HG02571 (cell line): ENCODE measurements around the gene RBFOX1.

Experiments used
- ATAC-seq: cut with Tn5 transposase; IDR thresholded peaks from one replicate; pipeline ENCODE4 v1.9.1; 2021; ENCODE audit warnings: mild to moderate bottlenecking, moderate library complexity; ENCODE audit not compliant: unreplicated experiment

RBFOX1 gene

DNA sequence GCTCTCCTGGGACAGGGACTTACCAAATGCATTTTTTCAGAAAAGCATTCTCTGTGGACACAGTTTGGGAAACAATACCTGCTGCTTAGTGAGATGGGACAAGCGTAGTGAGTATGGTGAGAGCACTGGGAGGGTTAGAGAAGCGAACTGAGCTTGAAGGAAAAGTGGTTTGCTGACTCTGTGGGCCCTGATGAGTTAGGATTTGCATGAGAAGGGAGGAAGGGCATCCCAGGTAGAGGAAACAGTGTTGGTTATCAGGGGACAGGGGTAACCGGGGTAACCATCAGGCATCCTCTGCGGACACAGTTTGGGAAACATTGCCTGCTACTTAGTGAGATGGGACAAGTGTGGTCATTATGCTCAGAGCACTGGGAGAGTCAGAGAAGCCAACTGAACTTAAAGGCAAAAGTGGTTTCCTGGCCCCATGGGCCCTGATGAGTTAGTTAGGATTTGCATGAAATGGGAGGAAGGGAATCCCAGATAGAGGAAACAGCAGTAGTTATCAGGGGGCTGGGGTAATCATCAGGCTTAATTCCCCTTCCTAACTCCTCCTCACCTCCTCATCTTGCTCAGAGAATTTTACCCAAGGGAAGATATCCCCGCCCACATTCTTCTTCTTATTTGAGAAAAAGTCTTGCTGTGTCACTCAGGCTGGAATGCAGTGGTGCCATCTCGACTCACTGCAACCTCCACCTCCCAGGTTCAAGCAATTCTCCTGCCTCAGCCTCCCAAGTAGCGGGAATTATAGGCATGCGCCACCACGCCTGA lies 319.3 kb downstream of the RBFOX1 start:
- no peak for ATAC-seq

DNA sequence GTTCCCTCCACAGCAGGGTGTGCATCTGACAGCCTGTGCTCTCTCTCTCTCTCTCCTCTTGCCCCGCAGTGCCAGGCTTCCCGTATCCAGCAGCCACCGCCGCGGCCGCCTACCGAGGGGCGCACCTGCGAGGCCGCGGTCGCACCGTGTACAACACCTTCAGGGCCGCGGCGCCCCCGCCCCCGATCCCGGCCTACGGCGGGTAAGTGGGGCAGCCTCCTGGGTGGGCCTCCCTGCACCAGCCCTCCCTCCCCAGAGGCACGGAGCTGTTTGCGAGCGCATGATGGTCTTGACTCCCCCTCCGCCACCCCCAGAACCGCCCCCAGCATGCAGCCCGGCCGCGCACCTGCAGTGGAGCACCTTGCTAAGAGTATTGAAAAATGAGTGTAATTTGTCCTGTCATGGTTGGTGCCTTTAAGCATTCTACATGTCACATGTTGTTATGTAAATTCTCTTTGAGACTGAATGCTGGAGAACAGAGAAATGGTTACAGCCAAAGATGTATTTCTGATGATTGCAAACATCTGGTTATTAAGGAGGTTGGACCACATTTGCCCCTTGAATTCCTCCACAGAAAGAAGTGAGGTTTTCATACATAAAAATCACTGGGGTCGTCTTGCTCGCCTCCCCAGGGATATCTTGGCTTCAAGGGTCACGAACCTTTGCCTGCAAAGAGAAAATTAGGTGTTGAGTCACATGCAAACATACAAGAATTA lies 321.3 kb downstream of the RBFOX1 start:
- no peak for ATAC-seq

DNA sequence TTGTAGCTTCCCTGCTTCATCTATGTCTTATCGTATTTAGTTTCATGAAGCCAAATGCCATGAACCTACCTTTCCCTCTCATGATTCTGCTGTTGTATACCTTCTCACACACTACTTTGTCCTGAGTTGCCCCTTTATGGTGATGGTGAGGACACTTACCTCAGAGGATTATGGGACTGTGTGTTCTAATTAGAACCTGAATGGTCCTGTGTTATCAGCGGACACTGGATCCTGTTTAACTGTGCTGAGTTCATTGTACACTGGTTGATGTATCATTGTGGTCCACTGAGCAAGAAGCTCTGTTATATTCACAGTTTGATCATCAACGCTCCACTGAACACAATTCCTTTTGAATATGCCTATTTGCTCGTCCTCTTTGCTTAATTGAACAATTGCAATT lies 343.0 kb downstream of the RBFOX1 start:
- no peak for ATAC-seq

DNA sequence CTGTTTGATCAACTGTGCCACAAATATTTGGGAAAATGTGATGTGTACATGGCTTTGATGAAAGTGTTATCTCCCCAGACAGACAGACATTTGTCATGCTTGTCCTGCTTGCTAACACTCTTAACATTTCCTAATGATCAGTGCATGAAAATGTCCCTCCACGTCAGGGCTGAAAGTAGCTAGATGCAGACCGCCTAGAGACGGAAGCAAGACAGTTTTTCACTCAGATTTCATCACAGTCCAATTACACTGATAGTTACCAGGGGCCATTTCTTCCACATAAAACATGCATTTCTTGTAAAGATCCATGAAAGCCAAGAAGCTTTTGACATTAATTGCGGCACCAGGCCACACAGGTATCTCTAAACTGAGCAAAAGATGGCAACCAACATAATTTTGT lies 347.7 kb downstream of the RBFOX1 start:
- no peak for ATAC-seq

DNA sequence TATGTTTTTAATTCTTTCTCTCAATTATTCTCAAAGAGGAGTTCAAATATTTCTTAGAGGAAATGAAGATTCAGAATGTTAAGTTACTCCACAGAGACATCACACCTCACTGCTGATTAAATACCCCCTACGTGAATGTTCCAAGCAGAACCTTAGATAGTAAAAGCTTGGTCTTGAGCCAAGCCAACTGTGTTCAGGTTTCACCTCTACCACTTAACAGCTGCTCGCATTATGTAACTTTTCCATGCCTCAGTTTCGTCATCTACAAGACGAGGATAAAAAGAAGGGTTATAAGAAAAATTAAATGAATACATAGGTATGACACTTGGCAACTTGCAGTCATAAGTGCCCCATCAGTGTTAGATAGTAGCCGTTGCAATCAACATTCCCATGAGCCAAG lies 356.2 kb downstream of the RBFOX1 start:
- no peak for ATAC-seq

DNA sequence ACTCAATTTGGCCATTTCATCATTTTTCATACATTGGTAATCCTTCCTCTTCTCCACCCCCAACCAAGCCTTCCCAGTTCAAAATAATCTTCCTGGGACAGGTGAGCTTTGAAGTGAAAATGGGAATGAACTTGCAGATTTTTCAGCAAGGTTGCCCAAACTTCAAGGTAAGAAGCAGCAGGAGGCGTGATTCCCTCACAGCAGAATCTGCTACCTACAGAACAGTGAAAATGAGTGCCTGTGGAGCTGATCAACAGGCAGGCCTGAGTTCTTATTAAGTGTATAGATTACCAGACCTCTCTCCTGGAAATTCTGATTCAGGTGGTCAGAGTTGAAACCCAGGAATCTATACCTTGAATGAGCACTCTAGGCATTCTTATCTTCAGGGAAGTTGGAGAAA lies 356.6 kb downstream of the RBFOX1 start:
- ATAC-seq: no peak

DNA sequence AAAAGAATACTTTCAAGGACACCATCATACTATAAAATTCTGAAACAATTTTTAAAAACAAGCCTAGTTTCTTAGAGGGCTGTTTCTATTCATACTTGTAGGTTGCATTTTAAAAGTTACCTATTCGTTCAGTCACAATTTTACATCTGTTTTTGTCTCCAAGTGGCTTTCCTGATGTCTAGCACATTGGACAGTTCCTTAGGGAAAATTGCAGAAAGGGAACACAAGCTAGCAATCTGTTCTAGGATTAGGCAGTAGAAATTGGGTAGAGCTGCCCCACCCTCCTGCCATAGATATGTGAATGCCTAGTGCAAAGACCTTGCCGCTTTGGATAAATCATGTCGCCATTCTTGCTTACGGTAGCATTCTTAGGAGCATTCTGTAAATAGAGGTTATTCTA lies 358.9 kb downstream of the RBFOX1 start:
- no peak for ATAC-seq

DNA sequence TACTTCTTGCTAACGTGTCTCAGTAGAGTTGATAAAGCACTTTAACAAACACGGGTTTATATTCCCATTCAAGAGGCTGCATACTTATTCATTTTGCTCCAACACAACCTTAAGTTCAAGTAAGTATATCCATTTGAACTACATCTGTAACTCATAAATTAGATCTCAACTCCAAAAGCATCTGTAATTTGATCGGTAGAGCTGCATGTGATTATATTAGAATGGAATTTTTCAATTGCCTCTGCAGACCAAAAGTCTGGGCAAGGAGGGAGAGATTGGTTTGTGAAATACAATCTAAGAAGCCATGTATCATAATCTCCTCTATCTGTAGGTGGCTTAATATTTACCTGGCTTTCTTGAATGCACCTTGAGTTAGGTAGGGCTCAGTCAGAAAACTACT lies 371.0 kb downstream of the RBFOX1 start:
- no peak for ATAC-seq

DNA sequence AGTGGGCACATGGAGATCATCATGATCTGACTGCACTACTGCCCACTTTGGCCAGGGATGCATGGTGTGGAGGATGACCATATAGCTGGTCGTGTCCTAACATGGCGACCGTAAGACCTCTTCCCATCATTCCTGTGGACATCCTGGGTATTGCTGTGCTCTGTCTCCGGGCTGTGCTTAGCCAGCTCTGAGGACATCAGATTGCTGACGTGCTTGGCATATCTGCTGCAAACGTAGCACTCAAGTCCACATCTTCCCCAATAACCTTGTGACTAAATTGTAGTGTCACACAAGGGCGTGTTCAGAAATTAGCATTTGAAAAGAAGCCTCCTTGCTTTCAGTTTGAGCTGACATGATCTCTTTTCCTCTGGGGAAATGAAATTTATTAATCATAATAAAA lies 373.2 kb downstream of the RBFOX1 start:
- ATAC-seq: no peak

DNA sequence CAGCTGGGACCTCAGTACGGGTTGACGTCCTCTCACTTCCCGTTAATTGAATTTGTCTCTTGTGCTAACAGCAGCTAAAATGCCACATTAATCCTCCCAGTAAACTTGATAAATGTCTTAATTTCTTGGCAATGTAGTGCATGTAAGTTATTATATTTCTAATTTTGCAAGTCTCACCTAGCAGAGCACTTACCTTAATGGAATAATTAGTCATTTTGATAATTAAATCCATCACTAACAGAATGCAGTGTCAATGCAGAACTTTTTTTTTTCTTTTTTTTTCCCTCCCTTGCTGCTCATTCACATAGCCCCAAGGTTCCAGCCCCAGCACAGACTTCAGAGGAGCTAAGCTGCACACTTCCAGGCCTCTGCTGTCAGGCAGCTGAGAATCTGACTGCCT lies 376.5 kb downstream of the RBFOX1 start:
- no peak for ATAC-seq

DNA sequence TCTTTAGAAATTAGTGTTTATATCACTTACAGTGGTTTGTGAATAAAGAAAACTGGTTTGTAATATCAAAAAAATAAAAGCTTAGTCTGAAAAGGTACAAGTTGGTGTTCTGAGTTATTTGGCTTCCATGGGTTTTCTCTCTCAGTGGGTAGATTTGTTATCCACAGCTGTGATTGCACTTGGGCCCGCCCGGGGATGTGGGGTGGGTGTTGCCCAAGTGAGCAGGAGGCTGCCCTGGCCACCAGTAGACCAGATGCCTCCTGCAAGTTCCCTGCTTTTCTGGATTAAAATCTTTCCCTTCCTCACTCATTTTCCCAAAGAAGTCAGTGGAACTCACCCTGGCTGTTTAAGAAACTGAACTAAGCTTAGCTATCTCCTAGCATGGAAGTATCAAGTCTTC lies 380.6 kb downstream of the RBFOX1 start:
- ATAC-seq: no peak

DNA sequence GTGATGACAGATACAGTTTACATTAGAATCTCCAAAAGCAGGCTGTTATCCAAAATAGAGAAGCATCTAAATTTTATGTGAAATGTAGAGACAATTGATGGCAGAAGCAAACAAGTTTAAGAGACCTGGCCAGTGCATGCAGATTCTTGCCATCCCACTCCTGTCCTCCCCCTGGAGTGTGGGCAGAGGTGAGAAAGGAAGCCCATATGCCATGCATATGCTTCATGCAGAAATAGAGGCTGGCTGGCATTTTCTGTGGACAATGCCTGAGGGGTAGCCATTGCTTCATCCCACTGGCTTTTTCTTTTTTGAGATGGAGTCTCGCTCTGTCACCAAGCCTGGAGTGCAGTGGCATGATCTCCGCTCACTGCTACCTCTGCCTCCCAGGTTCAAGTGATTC lies 382.1 kb downstream of the RBFOX1 start:
- ATAC-seq: no peak

DNA sequence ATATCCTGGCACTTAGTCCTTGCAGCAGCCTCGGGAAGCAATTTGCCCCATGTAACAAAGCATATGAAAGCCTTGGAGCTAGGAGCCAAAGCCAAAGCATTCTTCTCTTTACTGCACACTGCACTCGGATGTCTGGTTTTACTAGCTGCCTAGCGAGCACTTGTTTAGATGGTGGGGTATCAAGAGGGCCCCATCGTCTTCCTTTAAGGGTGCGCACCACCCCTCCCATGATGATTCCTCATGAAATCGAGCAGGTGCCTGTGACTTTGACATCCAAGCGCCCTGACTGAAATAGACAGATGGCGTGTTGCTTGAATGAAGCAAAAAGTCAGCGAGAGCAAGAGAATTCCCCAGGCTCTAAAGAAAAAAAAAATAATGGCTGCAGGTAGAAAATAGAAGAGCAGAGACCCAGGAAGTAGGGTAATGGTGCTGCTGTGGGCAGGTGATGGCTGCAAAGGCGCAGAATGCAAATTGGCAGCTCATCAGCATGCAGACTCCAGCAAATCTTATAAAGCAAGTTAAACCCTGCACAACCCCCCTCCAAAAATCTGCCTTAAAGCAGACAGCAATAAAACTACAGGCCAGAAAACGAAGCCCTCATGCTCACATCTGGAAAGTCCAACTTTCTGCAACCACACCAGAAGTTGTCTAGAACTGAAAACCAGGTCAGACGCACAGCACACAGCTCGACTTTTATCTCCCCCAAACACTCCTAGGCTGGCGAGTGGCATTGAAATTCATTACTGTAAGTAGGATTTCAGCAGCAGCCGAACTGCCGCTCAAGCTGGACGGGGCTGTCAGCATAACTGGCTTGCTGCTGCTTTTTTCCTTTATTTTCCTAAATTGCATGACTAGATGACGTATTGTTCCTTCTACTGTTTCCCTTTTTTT lies 384.3 kb downstream of the RBFOX1 start:
- ATAC-seq: no peak

DNA sequence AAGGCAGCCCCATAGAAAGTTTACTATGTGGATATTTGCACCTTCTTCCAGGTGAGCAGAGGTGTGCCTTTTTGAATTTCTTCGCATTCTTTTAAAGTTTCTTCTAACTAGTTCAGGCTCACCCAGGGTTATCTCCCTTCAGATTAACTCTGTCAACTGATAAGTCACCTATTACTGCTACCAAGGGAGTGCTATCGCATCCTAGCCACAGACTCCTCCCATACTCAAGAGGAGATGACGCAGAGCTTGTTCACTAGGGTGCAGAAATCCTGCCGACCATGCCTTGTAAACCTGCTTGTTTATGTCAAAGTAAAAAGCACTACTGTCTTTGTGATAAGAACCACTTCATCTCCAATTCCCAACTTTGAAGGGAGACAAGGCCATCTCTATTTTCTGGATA lies 390.1 kb downstream of the RBFOX1 start:
- ATAC-seq: no peak

DNA sequence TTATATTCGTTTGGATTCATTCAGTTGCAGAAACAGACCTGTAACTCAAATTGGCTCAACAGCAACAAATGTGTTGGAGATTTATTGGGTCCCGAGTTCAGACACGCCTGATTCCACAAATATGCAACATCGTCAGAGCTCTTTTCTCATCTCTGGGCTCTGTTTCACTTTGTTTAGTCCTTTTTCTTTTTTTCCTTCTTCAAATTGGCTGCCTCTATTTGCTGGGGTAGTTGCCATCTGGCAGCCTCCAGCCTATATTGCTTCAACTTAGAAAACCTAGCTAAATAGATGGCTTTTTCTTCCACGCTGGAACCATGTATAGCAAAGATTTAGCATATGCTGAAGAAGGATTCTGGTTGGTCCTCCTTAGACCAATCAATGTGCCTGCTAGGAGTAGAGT lies 398.5 kb downstream of the RBFOX1 start:
- no peak for ATAC-seq

DNA sequence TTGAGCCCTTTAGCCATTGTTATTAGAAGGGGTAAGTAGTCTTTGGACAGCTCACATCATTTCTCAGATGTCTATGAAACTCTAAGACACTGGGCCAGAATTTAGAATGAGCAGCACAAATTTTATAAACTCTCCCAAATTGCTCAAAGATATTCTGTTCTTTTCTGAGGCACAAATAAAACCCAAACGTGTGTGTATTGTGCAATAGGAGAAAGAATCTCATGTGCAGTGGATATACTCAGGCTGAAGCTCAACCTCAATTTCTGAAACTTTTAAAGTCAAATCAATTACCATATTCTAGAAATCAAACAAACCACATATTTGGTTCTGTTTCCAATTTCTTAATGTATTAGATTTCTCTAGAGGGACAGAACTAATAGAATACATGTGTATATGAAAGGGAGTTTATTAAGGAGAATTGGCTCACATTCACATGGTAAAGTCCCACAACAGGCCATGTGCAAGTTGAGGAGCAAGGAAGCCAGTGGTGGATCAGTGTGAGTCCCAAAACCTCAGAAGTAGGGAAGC lies 403.6 kb downstream of the RBFOX1 start:
- ATAC-seq: no peak

DNA sequence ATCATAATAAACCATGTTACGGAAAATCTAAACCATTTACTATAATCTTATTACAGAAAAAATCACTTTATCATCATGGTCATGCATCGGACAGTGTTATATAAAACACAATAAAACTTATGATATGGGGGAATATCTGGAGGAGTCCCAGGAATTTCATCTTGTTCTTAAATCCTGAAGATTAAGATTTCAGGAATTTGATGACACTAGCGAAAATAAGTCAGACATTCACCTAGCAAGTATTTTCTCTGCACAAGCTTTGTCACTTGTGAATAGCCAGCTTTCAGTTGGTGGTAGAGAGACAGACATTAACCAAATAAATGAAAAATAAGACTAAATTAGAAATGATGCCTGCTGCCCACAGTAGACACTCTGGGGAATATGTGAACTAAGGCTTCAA lies 410.0 kb downstream of the RBFOX1 start:
- ATAC-seq: no peak

DNA sequence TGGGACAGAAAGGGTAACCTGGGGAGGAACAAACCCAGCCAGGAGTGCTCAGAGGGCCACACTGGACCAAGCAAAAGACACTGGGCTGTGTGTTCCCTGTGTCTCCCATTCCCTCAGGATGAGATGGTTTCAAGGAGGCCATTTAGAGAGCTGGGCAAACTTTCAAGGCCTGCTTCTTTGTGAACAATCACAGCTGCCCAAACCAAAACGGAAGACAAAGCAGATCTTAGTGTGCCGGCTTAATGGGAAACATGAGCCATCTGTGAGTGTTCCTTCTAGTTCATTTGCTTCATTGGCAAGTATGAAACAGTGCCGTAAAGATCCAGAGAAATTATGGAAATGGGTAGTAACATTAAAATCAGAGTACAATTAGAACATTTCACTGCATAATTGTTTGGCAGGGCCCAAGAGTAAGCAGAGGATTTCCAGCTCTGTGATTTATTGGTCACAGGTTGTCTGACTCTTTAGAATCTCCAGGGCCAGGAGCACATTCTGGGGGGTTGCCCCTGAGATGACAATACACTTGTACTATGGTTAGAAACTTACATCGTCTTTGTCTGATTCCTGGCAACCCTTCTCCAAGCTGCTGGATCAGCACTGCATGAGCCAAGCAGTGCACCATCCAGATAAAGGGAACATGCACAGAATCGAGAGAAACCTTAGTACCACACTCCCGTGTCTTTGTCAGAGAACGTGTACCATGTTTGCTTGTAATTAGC lies 412.1 kb downstream of the RBFOX1 start:
- ATAC-seq: no peak

DNA sequence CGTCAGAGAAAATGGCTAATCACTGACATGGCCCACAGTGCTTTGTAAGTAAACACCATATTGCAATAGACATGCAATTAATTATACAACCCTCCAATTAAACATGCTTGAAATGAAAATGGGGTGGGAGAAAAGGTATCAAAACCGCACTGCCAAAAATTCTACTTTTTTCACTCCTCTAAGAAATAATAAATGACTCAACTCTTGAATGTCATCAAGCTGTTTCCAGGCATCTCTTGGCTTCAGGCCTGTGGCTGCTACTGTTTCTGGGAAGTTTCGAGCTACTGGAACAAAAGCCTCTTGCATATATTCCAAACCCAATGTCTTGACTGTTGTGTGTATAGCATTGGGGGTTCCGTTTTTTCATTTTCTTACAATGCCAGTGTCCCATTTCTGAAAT lies 412.6 kb downstream of the RBFOX1 start:
- no peak for ATAC-seq

DNA sequence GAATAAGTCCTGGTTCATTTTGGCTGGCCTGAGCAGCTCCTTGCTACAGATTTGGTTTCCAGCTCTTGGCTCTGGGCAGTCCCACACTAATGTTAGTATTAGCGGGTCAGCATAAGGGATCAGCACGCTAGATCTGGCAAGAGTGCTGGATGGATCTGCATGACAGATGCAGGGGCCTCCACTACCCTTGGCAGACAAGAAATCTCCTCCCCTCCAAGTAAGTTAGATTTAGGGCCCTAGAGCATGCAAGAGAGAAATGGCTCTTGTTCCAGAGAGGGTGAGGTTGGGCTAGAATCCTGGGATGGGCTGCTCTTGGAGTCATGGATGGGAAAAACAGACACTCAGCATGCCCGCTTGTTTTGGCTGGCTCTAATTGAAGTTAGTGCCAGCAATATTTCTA lies 414.3 kb downstream of the RBFOX1 start:
- no peak for ATAC-seq

DNA sequence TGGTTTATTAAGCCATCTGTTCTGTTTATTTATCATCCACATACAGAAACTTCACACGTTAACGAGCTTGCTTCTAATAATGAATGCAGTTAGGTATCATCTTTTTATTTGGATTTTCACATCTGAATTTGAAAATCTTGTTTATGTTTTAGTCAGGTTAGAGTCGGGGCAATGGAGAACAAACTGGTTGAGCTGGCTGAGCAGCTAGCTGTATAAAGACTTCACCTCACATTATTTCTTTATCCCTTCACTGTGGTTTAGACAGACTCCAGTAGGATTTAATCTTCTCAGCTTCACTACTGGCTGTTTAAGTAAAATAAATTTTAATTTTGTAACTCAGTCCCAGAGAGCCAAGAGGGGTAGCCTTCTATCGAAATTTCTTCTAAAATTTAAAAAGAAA lies 415.9 kb downstream of the RBFOX1 start:
- ATAC-seq: no peak
